ENCODE results near the gene SLC7A6OS.
A peak's percentile ranks its signal among the peaks of the same experiment; 100 is the strongest.

Gene SLC7A6OS

DNA sequence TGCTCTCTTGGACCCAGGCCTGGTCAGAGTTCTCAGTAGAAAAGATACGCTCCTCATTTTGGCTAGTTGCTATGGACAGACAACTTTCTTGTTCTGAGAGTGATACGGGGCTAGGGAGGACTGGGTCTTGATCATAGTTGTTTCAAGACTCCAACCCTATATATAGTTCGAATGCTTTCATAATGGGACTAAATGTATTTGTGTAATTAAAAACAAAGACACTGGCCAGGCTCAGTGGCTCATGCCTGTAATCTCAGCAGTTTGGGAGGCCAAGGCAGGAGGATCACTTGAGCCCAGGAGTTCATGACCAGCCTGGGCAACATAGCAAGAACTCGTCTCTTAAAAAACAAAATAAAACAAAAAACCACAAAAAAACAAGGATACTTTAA lies 28.7 kb downstream of the SLC7A6OS start:
- no peak for DNase-seq

GRCh38 chr16:68281368-68282063 lies 29.2 kb downstream of the SLC7A6OS start:
- no peak for DNase-seq

DNA sequence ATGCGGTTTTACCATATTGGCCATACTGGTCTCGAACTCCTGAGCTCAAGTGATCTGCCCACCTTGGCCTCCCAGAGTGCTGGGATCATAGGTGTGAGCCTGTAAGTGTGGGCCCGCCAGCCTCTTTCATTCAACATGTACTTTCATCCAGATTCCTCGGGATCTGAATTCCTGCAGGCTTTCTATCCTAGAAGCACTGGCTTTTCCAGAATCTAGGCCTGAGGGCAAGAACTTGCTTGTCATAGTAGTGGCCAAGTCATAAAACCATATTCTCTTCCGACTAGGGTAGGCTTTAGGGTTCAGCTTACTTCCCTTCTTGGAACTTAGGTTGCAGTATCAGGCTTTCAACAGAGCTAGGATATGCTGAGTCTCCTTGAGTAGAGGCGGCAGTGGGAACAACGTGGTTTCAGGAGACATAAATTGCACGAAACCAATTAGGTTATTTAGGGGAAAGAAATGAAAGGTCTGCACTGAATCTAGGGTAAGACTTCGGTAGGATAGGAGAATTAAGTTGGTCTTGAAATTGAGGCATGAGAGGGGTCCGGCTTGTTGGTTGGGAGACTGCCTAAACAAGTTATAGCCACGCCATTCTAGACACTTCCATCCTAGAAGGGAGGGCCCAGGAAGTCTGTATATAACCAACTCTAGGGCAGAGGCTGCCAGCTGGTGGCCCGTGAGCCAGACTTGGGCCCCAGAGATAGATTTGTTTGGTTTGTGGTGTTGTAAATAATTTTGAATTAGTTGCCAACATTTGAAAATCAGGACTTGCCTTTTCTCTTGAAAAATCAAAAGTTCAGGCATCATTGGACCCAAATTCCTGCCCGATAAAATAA lies 30.8 kb downstream of the SLC7A6OS start:
- DNase-seq: no peak

DNA sequence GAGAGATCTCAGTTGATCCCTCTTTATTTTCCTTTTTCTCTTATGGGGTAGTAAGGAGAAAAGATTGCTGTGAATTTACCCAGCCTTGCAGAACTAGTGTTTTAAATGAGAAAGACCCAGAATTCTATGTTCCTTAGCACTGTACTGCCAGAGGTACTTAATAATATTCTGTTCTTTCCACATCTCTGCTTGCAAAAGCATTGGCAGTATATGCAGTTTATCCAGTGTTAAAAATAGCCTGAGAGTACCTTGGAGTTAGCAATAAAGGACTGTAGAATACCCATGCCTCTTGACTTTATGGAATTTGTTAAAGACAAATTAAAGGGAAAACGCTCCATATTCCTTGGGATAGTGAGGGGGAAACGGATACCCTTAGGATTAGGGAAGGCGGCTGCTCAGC lies 34.5 kb downstream of the SLC7A6OS start:
- no peak for DNase-seq

- DNase-seq: no peak
These were observed 35.0 kb downstream of the SLC7A6OS start for GRCh38 chr16:68275611-68276191.

DNA sequence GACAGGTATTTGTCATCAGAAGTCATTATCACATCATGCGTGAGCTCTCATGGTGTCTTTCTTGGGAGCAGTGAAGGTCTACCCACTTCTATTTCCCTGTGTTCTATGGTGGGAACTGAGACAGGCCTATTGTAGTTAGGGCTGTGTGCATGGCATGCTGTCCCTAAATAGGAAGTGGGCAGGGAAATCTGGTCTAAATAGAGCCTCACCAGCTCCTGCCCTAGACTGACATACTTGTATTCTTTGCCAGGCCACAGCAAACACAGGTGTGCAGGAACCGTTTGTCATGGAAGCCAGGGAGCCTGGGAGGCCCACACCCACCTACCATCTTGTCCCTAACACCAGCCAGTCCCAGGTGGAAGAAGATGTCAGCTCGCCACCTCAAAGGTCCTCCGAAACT lies 36.3 kb downstream of the SLC7A6OS start:
- DNase-seq: no peak

- DNase-seq: no peak
These were observed 36.9 kb downstream of the SLC7A6OS start for GRCh38 chr16:68273896-68274295.

DNA sequence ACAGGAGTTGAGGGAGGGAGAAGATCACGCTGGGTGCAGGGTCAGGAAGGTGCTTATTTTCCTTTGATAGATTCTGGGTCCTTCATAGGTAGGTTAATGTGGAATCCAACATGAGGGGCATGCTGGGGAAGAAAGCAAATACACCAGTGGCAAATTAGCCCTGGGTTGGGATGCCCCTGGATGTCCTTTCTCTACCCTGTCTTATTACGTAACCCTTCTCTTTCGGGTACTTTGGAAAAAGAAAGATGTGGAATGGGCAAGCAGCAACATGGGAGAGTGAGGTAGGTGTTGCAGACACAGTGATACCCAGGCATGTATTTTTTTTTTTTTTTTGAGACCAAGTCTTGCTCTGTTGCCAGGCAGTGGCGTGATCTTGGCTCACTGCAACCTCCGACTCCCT lies 37.3 kb downstream of the SLC7A6OS start:
- DNase-seq: no peak

- DNase-seq: no peak
These were observed 38.1 kb downstream of the SLC7A6OS start for GRCh38 chr16:68272507-68273209.

DNA sequence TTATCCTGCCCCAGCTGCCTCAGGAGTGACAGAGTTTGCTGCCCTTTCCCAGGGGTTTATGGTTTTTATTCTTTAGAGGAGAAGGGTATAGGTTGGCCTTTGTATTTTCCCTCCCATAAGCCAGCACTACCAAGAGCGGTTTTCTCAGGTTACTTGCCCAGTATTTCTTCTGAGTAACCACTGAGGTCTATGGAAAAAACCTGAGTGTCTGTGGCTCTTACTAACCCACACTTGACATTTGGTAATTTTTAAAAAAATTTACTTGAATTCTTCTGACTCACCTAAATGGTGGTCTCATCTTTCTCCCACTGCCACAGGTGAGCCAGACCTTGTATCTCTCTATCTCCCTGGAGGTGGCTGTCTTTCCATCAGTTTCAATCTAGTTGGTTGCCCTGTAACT lies 40.4 kb downstream of the SLC7A6OS start:
- DNase-seq: no peak

DNA sequence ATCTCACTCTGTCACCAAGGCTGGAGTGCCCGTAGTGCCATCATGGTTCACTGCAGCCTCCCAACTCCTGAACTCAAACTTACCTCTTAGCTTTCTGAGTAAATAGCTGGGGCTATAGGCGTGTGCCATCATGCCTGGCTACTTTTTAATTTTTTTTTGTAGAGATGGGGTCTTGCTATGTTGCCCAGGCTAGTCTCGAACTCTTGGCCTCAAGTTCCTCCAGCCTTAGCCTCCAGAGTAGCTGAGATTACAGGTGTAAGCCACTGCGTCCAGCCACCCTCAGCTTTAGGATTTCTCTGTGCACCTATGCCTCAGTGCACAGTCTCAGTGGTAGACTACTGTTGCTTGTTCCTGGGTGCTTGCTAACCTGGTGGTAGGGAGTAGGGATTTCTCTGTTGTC lies 41.0 kb downstream of the SLC7A6OS start:
- DNase-seq: no peak

DNA sequence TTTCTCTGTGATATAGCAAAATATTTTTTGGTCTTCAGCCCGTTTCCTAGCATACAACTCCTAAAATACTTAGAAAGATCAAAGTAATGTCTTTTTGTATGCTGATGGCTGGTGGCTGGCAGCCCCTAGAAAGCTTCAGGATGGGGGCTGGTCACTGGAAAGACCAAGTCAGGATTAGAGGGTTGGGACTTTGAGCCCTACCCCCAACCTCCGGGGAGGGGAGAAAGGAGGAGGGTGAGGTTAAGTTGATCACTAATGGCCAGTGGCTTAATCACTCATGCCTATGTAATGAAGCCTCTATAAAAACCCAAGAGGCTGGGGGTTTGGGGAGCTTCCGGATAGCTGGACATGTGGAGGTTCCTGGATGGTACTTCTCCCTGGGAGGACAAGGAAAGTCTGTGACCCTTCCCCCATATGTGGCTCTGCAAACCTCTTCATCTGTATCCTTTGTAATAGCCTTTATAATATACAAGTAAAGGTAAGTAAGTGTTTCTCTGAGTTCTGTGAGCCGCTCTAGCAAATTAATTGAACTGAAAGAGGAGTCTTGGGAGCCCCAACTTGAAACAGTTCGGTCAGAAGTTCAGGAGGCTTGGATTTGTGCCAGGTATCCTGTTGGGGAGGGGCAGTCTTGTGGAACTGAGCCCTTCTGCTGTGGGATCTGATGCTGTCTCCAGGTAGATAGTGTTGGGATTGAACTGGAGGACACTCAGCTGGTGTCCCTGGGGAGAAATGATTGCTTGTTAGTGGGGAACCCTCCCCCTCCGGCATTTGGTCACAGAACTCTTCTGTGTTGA lies 42.9 kb downstream of the SLC7A6OS start:
- no peak for DNase-seq

DNA sequence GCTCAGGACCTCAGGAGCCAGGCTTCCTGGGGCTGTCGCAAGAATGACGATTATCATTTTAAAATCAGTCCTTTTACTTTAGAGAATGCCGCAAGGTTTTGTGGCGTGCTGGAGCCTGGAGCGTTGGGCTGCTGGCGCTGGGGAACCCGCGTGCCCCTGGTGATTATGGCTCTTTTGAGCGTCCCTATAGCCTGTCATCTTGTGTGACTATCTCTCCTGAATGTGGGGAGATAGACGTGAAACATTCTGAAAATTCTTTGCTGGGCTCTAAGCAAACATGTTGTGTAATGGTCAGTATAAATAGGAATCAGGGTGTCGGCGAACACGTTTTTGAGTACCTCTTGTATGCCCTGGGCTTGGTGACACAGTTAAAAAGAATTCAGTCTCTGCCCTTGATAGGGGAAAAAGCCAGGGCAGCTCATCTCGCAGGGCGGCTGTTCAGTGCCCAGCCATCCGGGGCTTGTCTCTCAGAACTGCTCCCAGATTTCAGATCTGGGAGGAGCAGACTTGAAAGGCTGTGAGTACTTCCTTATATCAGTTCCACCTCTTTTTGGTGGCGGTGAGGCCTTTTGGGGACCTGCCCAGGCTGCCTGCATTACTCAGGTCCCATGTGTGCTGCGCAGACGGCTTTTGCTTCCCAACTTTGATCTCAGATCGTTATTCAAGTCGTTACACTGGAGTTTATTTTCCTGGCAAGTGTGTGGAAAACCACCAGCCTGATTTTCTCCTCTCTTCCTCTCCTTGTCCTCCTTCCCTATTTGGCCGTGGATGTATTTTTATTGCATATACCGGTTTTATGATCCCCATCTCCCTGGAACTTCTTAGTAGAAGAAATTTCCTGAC lies 45.4 kb downstream of the SLC7A6OS start:
- peak in 8 of 56 donors; percentile 3 to 44 (median 14) for DNase-seq

DNA sequence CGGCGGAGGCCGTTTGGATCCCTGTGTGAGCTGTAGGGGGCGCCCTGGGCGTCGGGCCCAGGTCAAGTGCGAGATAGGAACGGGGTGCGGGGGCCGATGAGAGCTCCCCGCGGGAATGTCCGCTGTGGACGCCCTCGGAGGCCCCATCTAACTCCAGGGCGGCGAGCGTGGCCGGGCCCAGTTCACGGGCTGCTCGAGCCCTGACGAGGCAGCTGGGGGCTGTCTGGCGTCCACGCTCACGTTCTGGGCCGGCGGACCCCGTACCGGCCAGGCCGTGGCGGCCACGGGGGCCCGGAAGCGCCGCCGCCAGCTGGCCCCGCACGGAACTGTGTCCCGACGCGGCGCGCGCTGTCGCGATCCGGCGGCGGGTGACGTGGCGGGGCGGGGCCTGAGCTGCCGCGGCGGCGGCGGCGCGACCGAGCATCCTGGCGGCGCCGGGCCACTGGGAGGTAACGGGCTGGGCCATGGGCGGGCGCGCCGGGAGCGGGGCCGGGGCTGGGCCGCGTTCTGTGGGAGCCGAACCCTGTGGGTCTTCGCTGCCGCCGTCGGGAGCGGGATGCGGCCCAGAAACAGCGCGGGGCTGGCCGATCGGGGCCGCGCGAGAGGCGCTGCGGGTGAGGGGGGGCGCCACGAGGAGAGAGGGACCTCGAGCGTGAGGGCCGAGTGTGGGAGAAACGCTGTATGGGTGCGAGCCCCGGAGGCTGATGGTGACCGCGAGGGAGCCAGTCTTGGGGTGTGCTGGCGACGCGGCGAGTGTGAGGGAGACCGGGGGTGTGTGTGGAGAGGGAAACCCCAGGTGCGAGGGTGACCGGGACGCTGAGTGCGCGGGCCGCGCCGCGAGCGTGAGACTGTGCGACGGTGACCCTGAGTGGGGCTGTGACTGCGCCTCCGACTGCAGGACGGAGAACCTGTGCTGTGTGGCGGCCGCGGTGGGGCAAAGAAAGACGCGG lies 46.3 kb downstream of the SLC7A6OS start, which contains the start of gene SLC7A6:
Gene SLC7A6 (plus strand): TSS at position 399 of the 950 bp plus-strand sequence. CDS start 10,201 bp downstream, outside the sequence.
- peak in 44 of 56 donors; percentile 12 to 74 (median 55) for DNase-seq

DNA sequence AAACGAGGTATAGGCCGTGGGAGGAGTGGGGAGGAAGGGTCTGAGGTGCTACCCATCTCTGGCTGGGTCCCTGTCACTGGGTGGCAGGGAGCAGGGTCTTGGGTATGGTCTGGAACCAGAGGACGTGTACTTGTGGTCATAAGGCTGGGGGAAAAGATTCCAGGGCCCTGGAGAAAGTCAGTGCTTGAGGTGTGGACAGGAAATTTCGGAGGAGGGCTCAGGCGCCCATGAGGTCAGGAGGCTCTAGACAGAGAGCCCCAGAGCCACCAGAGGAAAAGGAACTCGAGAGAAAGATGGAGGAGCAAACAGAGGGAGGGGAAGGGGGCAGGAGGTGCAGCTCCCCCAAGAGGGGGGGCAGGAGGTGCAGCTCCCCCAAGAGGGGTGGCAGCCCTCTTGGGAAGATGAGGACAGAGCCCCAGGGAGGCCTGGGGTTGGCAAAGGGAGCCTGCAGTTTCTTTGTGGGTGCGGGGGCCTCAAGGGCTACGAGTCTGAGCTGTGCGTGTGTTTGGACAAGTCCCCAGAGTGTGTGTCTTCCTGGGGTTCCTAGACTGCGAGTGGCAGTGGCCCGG lies 47.1 kb downstream of the SLC7A6OS start:
- DNase-seq: no peak

GRCh38 chr16:68259007-68259825 lies 51.5 kb downstream of the SLC7A6OS start:
- no peak for DNase-seq
